ENCODE results near the gene IL32. TPM values are rescaled to one million over a fixed set of nuclear protein-coding genes. Genes with fewer than 3 reads are reported as not detected.

The IL32 gene
- total RNA-seq, 1 experiment from 2014 or later, result 4.5 TPM

- CTCF ChIA-PET, result no interaction called here
- no TSS peak for BruUV-seq (replicated peaks)
- Histone ChIP-seq H3K36me3 (ENCODE audit: insufficient read depth, low read length, poor library complexity, severe bottlenecking) (no peaks in the 10 kb centered on the region), H3K4me1 (ENCODE audit: insufficient read depth, low read length, poor library complexity, severe bottlenecking) (no peaks in the 10 kb centered on the region), H3K27ac (ENCODE audit: low read depth, low read length, poor library complexity, severe bottlenecking) (no peak overlapping the region), H3K27me3 (replicated peaks; ENCODE audit: insufficient read depth, low read depth, low read length, poor library complexity) (peaks cover 8% of the 10 kb centered on the region), H3K4me3 (ENCODE audit: low read depth, low read length, poor library complexity, severe bottlenecking) (no peak overlapping the region), H3K9me3 (ENCODE audit: low read depth, low read length, poor library complexity, severe bottlenecking) (no peaks in the 10 kb centered on the region)
- TF ChIP-seq EZH2 (IDR thresholded peaks at IDR 0.05; ENCODE audit: borderline replicate concordance, low read depth, low read length, poor library complexity, severe bottlenecking) (no peak), CTCF (conservative IDR thresholded peaks at IDR 0.05; ENCODE audit: low read depth, low read length) (no peak)
- POLR2A ChIA-PET (ENCODE audit: low non-redundant PET), result no interaction called here
- DNase-seq (ENCODE audit: low spot score), result no peak
- intact Hi-C loops (cut with micrococcal nuclease; ENCODE audit: unreplicated experiment), result no loop called here
These were observed 19.1 kb downstream of the IL32 start for GRCh38 chr16:3084491-3084890.

- intact Hi-C loops (cut with micrococcal nuclease; ENCODE audit: unreplicated experiment), result no loop called here
These were observed 19.7 kb downstream of the IL32 start for GRCh38 chr16:3084969-3085670.

GRCh38 chr16:3085868-3086595 lies 20.6 kb downstream of the IL32 start:
- CTCF ChIA-PET, result no interaction called here
- Histone ChIP-seq H3K27me3 (replicated peaks; ENCODE audit: insufficient read depth, low read depth, low read length, poor library complexity) (no peaks in the 10 kb centered on the region), H3K4me3 (ENCODE audit: low read depth, low read length, poor library complexity, severe bottlenecking) (no peak overlapping the region), H3K27ac (ENCODE audit: low read depth, low read length, poor library complexity, severe bottlenecking) (no peak overlapping the region), H3K36me3 (ENCODE audit: insufficient read depth, low read length, poor library complexity, severe bottlenecking) (no peaks in the 10 kb centered on the region), H3K9me3 (ENCODE audit: low read depth, low read length, poor library complexity, severe bottlenecking) (no peaks in the 10 kb centered on the region), H3K4me1 (ENCODE audit: insufficient read depth, low read length, poor library complexity, severe bottlenecking) (no peaks in the 10 kb centered on the region)
- POLR2A ChIA-PET (ENCODE audit: low non-redundant PET), result no interaction called here
- TF ChIP-seq CTCF (conservative IDR thresholded peaks at IDR 0.05; ENCODE audit: low read depth, low read length), result no peak
- TF ChIP-seq EZH2 (IDR thresholded peaks at IDR 0.05; ENCODE audit: borderline replicate concordance, low read depth, low read length, poor library complexity, severe bottlenecking), result no peak
- no TSS peak for BruUV-seq (replicated peaks)
- intact Hi-C loops (cut with micrococcal nuclease; ENCODE audit: unreplicated experiment), result no loop called here
- no peak for DNase-seq (ENCODE audit: low spot score)

More at GRCh38 chr16:3084969-3085670, 19.7 kb downstream of the IL32 start:
- Histone ChIP-seq H3K36me3 (ENCODE audit: insufficient read depth, low read length, poor library complexity, severe bottlenecking) (no peaks in the 10 kb centered on the region), H3K27ac (ENCODE audit: low read depth, low read length, poor library complexity, severe bottlenecking) (no peak overlapping the region), H3K4me1 (ENCODE audit: insufficient read depth, low read length, poor library complexity, severe bottlenecking) (no peaks in the 10 kb centered on the region), H3K4me3 (ENCODE audit: low read depth, low read length, poor library complexity, severe bottlenecking) (no peak overlapping the region), H3K27me3 (replicated peaks; ENCODE audit: insufficient read depth, low read depth, low read length, poor library complexity) (peaks cover 3% of the 10 kb centered on the region), H3K9me3 (ENCODE audit: low read depth, low read length, poor library complexity, severe bottlenecking) (no peaks in the 10 kb centered on the region)
- CTCF ChIA-PET, result no interaction called here
- POLR2A ChIA-PET (ENCODE audit: low non-redundant PET), result no interaction called here
- no TSS peak for BruUV-seq (replicated peaks)
- DNase-seq (ENCODE audit: low spot score), result no peak
- TF ChIP-seq EZH2 (IDR thresholded peaks at IDR 0.05; ENCODE audit: borderline replicate concordance, low read depth, low read length, poor library complexity, severe bottlenecking) (no peak), CTCF (conservative IDR thresholded peaks at IDR 0.05; ENCODE audit: low read depth, low read length) (no peak)

All from A673 (cell line).